Middle frontal gyrus (tissue), 1 donor: Measurements from ENCODE around the gene RNF34.
A peak's percentile ranks its signal among the peaks of the same experiment; 100 is the strongest.
"Not testable (repeated sequence)": the region's sequence is repeated elsewhere in the genome, so short reads cannot be mapped to it uniquely, and the experiment has no call there.

Experiments used
- DNase-seq: peaks from one replicate; pipeline ENCODE4 v3.0.0-alpha.2; 2015; ENCODE audit warnings: low spot score; ENCODE audit errors: extremely low spot score

The RNF34 gene

DNA sequence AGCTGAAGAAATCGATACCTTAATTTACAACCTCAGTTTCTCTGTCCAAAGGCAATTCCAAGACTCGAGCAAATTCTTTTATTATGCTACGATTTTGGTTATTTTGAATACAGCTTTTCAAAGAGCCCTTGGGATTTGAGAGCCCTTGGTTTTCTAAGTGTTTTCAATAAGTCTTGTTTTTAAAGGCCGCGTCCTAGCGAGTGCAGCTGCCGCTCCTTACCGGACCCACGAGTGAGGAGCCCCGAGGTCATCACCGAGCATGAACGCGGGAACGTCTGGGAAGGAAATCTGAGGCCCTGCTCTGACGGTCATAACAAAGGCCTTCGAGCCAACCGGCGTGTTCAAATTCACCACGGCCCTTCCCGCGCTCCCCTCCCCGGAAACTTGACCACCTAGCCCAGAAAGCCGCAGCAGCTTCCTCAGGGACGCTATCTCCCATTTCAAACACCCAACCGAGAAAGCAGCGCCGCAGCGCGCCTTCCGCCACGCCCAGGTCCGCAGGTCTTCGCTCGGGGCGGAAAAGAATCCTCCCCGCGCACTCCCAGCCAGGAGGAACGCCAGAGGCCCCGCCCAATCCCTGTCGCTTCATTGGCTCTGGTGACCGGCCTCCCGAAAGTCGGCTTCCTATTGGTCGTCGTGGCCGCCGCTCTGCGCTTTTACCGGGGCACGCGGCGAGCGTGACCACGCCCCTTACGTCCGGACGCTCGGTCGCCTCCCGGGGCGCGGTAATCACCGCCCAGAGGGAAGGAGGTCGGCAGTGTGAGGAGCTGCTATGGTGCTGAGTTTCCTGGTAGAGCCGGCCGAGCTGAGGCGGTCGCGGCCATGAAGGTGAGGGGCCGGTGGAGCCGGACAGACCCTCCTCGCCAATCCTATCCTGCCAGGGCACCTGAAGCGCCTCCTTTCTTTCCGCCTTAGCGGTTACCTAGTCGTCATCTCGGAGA, at the start of gene RNF34:
RNF34 (plus strand) TSS at position 728 of the 941 bp plus-strand sequence; CDS start at position 823, 95 bp downstream.
- DNase-seq: peak; percentile 96

DNA sequence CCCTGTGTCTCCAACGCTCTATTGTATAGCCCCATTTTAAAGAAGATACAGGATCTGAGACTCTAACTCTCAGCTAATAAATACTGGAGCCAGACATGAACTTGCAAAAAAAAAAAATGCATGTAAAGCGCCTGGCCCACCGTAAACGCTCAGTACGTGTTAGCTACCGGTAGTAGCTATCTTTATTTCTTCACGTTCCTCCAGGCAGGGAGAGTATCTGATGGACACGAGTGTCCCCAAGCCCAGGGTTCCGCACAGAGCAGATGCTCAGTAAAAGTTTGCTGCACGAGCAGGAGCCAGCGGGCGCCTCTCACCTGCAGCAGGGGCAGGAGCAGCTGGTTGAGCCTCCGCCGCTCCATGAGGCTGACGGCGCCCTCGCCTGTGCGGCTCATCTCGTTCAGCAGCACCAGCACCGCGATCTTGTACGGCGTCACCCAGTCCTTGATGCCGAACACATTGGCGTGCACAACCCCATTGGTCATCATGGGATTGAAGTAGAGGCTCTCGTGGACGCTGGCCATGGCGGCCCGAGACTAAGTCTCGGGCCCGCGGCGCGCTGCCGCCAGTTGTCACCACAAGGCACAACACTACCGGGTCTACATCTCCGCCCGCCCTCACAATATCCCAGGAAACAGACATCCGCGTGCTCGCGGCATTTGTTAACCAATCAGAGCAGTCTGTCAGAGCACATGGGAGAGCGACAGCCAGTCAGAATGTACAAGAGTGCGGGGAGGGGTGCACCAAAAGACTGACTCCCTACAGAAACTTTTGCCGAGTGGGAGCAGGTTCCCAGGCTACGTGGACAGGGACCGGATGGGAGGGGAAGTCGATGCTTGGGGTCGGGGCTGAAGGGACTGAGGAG, 47.9 kb upstream of the RNF34 start, which contains the start of gene ANAPC5:
ANAPC5 (minus strand) TSS at position 592 of the 862 bp plus-strand sequence; CDS start at position 521, 71 bp downstream.
- DNase-seq: peak; percentile 96

GRCh38 chr12:121352682-121353018, 47.3 kb upstream of the RNF34 start:
- peak; percentile 17 for DNase-seq

DNA sequence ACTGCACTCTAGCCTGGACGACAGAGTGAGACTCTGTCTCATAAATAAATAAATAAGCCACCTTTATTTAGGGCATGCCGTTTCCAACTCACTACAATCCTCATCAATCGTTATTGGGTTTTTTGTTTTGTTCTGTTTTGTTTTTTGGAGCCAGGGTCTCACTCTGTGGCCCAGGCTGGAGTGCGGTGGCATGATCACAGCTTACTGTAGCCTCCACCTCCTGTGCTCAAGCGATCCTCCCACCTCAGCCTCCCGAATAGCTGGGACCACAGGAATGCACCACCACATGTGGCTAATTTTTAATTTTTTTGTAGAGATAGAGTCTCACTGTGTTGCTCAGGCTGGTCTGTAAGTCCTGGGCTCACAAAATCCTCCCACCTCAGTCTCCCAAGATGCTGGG, 44.1 kb upstream of the RNF34 start:
- DNase-seq: no peak

DNA sequence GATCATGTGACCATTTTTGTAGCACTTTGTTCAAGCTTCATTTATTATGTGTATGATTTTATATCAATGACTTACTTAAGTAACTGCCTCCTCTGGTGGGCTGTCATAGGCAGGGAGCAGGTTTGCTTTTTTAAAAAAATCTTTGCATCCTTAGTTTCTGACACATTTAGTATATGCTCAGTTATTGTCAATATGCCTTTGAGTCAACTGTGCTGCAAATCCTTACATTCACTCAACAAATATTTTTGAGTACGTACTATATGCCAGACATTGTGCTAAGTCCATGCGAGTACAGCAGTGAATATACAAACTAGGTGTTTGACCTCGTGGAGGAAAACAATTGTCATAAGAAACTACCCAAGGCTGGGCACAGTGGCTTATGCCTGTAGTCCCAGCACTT, 43.3 kb upstream of the RNF34 start:
- no peak for DNase-seq

GRCh38 chr12:121357331-121357730, 42.6 kb upstream of the RNF34 start:
- DNase-seq: no peak

- DNase-seq: no peak
These were observed 41.8 kb upstream of the RNF34 start for GRCh38 chr12:121358073-121358472.

DNA sequence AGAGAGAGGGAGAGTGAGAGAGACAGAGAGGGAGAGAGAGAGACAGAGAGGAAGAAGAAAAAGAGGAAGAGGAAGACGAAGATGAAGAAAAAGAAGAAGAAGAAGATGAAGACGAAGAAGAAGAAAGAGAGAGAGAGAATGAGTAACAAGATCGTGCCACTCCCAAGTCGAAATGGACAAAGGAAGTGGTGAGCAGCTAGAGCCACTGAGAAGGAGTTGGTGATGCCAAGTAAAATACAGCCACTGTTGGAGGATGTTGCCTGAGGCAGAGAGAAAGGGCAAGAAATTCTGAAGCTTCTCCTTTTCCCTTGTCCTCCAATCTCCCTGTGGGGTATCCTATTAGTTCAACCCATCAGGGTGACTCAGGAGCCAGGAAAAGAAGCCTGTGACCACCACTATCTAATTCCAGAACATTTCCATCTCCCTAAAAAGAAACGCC, 35.2 kb upstream of the RNF34 start:
- DNase-seq: no peak

GRCh38 chr12:121365416-121366062, 34.4 kb upstream of the RNF34 start:
- DNase-seq: no peak

DNA sequence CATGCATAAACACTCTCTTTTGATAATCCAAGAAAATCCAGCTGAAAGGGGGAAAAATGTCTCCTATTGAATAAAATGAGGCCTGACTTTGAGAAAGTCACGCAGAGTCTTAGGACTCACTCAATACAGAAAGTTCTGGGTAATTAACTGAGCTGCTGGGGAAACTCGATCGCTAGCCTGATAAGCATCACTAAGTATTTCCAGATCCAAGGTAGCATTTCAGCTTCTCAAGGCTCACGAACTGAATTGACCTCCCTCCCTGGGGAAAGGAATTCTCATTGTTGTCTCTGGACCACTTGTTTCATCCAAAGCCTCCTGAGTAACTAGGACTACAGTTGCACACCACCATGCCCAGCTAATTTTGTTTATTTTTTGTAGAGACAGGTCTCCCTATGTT, 33.9 kb upstream of the RNF34 start:
- no peak for DNase-seq

DNA sequence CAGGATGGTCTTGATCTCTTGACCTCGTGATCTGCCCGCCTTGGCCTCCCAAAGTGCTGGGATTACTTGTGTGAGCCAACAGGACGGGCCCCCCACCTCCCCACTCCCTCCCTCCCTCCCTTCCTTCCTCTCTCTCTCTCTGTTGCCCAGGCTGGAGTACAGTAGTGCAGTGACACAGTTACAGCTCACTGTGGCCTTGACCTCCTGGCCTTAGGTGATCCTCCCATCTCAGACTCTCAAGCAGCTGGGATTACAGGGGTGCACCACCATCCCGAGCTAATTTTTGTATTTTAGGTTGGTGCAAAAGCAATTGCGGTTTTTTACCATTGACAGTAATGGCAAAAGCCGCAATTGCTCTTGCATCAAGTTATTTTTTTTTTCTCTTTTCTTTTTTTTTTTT, 28.5 kb upstream of the RNF34 start:
- DNase-seq: no peak

- DNase-seq: no peak
These were observed 26.2 kb upstream of the RNF34 start for GRCh38 chr12:121373755-121374154.

- DNase-seq: not testable (repeated sequence)
These were observed 25.6 kb upstream of the RNF34 start for GRCh38 chr12:121374336-121374735.

DNA sequence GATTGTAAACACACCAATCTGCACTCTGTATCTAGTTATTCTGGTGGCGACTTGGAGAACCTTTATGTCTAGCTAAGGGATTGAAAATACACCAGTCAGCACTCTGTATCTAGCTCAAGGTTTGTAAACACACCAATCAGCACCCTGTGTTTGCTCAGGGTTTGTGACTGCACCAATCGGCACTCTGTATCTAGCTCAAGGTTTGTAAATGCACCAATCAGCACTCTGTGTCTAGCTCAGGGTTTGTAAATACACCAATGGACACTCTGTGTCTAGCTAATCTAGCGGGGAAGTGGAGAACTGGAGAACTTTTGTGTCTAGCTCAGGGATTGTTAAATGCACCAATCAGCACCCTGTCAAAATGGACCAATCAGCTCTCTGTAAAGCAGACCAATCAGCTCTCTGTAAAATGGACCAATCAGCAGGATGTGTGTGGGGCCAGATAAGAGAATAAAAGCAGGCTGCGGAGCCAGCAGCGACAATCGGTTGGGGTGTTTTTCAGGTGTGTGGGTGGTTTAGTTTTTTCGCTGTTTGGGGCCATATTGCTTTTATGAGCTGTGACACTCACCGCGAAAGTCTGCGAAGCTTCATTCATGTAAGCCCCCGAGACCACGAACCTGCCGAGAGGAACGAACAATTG, 24.9 kb upstream of the RNF34 start:
- not testable (repeated sequence) for DNase-seq

GRCh38 chr12:121376754-121377697, 22.9 kb upstream of the RNF34 start:
- no peak for DNase-seq

GRCh38 chr12:121378736-121379135, 21.2 kb upstream of the RNF34 start:
- DNase-seq: no peak

GRCh38 chr12:121379945-121380344, 20.0 kb upstream of the RNF34 start:
- no peak for DNase-seq

DNA sequence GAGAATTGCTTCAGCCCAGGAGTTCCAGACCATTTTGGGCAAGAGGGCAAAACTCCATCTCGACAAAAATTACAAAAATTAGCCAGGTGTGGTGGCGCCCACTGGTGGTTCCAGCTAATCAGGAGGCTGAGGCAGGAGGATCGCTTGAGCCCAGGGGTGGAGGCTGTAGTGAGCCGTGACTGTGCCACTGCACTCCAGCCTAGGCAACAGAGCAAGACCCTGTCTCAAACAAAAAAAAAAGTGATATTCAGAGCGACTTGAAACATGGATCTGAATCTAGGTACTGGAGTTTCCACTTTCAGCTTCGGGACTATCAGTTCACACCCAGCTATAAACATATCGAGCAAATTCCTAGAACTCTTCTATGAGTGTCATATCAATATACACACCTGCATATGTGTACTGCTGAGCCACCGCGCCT, 16.3 kb upstream of the RNF34 start:
- DNase-seq: no peak

- DNase-seq: not testable (repeated sequence)
These were observed 15.0 kb upstream of the RNF34 start for GRCh38 chr12:121384891-121385290.
